22Rv1 (cell line): Measurements from ENCODE around the gene SSH3.

Experiments used
- CTCF ChIP-seq: fragments of 450-650 bp; IDR thresholded peaks from 2 replicates; pipeline ENCODE4 v1.5.1; 2017; ENCODE audit warnings: mild to moderate bottlenecking
- ZFX ChIP-seq: fragments of 450-650 bp; IDR thresholded peaks from 2 replicates; pipeline ENCODE4 v1.6.1; 2017; ENCODE audit warnings: antibody characterized with exemption, borderline replicate concordance

GRCh38 chr11:67290801-67291200 lies 12.5 kb upstream of the SSH3 start:
- no peak for TF ChIP-seq CTCF
- TF ChIP-seq ZFX, result no peak
